Hepatocyte (in vitro differentiated cells): ENCODE results near the gene PPP1R1C.

Source experiments
- EZH2 ChIP-seq: fragments of 200-600 bp; sonication (generic); IDR thresholded peaks from 2 replicates; pipeline ENCODE4 v1.6.1; 2016; ENCODE audit warnings: antibody characterized with exemption, mild to moderate bottlenecking, borderline replicate concordance
- TF ChIP-seq, protein P1 (sequence below): fragments of 200-600 bp; sonication (generic); IDR thresholded peaks from 2 replicates; pipeline ENCODE4 v1.5.1; 2016; ENCODE audit warnings: antibody characterized with exemption, mild to moderate bottlenecking; ENCODE audit not compliant: poor library complexity

DNA sequence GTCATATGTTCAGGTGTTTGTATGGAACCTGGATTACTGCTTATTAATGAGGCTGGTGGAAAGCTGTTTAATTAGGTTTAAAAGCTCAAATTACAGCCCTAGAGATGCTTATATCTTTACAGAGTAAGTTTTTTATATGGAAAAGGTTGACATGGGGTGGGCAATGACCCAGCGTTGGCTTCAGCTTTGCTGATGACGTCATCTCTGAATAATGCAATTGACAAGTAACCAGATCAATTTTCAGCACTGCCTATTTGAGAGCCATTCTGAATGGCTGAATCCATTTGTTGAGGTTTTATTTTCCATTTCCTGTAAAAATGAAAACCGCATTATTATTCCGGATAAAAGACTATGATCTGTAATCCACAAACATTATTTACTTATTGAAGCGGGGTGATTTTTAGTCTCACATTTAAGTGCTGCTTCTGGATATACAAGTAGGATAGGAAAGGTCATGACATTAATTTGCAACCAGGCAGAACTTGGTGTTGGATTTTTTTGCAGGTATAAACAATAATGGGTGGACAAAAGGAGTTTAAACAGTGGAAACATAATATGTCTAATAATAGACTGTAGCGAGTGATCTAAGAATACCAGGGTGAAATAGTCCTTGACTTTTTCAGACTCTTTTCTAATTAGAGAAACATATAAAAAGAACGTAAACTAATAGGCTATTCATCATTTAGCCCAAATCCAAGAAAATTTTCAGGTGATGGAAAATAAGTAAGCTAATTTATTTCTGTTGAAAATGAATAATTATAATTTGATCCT, 2.7 kb downstream of the PPP1R1C start:
- TF ChIP-seq, protein P1, sequence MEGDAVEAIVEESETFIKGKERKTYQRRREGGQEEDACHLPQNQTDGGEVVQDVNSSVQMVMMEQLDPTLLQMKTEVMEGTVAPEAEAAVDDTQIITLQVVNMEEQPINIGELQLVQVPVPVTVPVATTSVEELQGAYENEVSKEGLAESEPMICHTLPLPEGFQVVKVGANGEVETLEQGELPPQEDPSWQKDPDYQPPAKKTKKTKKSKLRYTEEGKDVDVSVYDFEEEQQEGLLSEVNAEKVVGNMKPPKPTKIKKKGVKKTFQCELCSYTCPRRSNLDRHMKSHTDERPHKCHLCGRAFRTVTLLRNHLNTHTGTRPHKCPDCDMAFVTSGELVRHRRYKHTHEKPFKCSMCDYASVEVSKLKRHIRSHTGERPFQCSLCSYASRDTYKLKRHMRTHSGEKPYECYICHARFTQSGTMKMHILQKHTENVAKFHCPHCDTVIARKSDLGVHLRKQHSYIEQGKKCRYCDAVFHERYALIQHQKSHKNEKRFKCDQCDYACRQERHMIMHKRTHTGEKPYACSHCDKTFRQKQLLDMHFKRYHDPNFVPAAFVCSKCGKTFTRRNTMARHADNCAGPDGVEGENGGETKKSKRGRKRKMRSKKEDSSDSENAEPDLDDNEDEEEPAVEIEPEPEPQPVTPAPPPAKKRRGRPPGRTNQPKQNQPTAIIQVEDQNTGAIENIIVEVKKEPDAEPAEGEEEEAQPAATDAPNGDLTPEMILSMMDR, result no peak
- TF ChIP-seq EZH2, result no peak
